ENCODE results near the gene OTOG. TPM values are rescaled to one million over a fixed set of nuclear protein-coding genes. Genes with fewer than 3 reads are reported as not detected.

Gene OTOG
- total RNA-seq, 2 donors from 2014 or later = not detected

GRCh38 chr11:17645190-17645970 is 98.3 kb downstream of the OTOG start:
- Histone ChIP-seq H3K27ac (no peak overlapping the region), H3K9ac (ENCODE audit: low read depth in 2 of 2, low read length in 2 of 2) (no peak overlapping the region), H3K4me1 (no peaks in the 10 kb centered on the region), H3K36me3 (no peaks in the 10 kb centered on the region), H3K27me3 (no peaks in the 10 kb centered on the region), H3K9me3 (no peaks in the 10 kb centered on the region), H3K4me3 (no peak overlapping the region)
- TF ChIP-seq CTCF (IDR thresholded peaks at IDR 0.05) = no peak
- intact Hi-C loops (cut with DNase I) = no loop called here
- DNase-seq = no peak

- DNase-seq = no peak
- intact Hi-C loops (cut with DNase I) = no loop called here
These were observed 99.5 kb downstream of the OTOG start for GRCh38 chr11:17646451-17647145.

GRCh38 chr11:17648528-17648927 is 101.5 kb downstream of the OTOG start:
- no peaks in the 10 kb centered on the region for H3K36me3 ChIP-seq
- DNase-seq = no peak
- intact Hi-C loops (cut with DNase I) = no loop called here
- no peaks in the 10 kb centered on the region for H3K4me1 ChIP-seq
- no peaks in the 10 kb centered on the region for H3K27me3 ChIP-seq
- H3K27ac ChIP-seq = no peak overlapping the region
- H3K9me3 ChIP-seq = no peaks in the 10 kb centered on the region
- no peak for TF ChIP-seq CTCF (IDR thresholded peaks at IDR 0.05)
- no peak overlapping the region for H3K9ac ChIP-seq (ENCODE audit: low read depth in 2 of 2, low read length in 2 of 2)
- H3K4me3 ChIP-seq = no peak overlapping the region

More at GRCh38 chr11:17646451-17647145, 99.5 kb downstream of the OTOG start:
- Histone ChIP-seq H3K4me1 (no peaks in the 10 kb centered on the region), H3K9me3 (no peaks in the 10 kb centered on the region), H3K27ac (no peak overlapping the region), H3K9ac (ENCODE audit: low read depth in 2 of 2, low read length in 2 of 2) (no peak overlapping the region), H3K4me3 (no peak overlapping the region), H3K36me3 (no peaks in the 10 kb centered on the region), H3K27me3 (no peaks in the 10 kb centered on the region)
- TF ChIP-seq CTCF (IDR thresholded peaks at IDR 0.05) = no peak

GRCh38 chr11:17649261-17649660 is 102.2 kb downstream of the OTOG start:
- no peak for TF ChIP-seq CTCF (IDR thresholded peaks at IDR 0.05)
- Histone ChIP-seq H3K4me3 (no peak overlapping the region), H3K9ac (ENCODE audit: low read depth in 2 of 2, low read length in 2 of 2) (no peak overlapping the region), H3K27me3 (no peaks in the 10 kb centered on the region), H3K4me1 (no peaks in the 10 kb centered on the region), H3K36me3 (no peaks in the 10 kb centered on the region), H3K27ac (no peak overlapping the region), H3K9me3 (no peaks in the 10 kb centered on the region)
- DNase-seq = no peak
- intact Hi-C loops (cut with DNase I) = no loop called here

GRCh38 chr11:17649696-17650095 is 102.6 kb downstream of the OTOG start:
- TF ChIP-seq CTCF (IDR thresholded peaks at IDR 0.05) = no peak
- no peaks in the 10 kb centered on the region for H3K9me3 ChIP-seq
- H3K36me3 ChIP-seq = no peaks in the 10 kb centered on the region
- no peak overlapping the region for H3K4me3 ChIP-seq
- no peak for DNase-seq
- no peaks in the 10 kb centered on the region for H3K4me1 ChIP-seq
- intact Hi-C loops (cut with DNase I) = no loop called here
- no peak overlapping the region for H3K27ac ChIP-seq
- H3K27me3 ChIP-seq = no peaks in the 10 kb centered on the region
- no peak overlapping the region for H3K9ac ChIP-seq (ENCODE audit: low read depth in 2 of 2, low read length in 2 of 2)

Measured in colonic mucosa (tissue), 4 donors.